IMR-90 (cell line): Measurements from ENCODE around the gene DUSP22. TPM values are rescaled to one million over a fixed set of nuclear protein-coding genes. Genes with fewer than 3 reads are reported as not detected.

Source experiments
- ATAC-seq: fragments of 200-7000 bp; cut with Tn5 transposase; 2 replicates; pipeline ENCODE4 v1.9.1; 2020; ENCODE audit warnings: low read depth, mild to moderate bottlenecking, moderate library complexity
- BruUV-seq: library from RNA; stranded (reverse); fragments of 400-500 nt; replicated peaks from 2 replicates; lab custom pipeline; 2021; lab: Mats Ljungman, UMichigan
- CTCF ChIA-PET: fragments of 300-600 bp; formaldehyde crosslinking; extraction: SDS; loops from one replicate; lab custom pipeline; 2021; ENCODE audit warnings: antibody characterized with exemption; lab: Yijun Ruan, JAX
- POLR2A ChIA-PET: fragments of 300-600 bp; sonication (Branson Sonifier 250); formaldehyde crosslinking; loops from one replicate; lab custom pipeline; 2022; ENCODE audit warnings: antibody characterized with exemption; ENCODE audit not compliant: unreplicated experiment; lab: Charles Lee
- DNase-seq: peaks from one replicate; pipeline ENCODE4 v3.0.0; 2013
- H2AFZ ChIP-seq: replicated peaks from 2 replicates; pipeline ENCODE3; 2013; ENCODE audit warnings: low read length, mild to moderate bottlenecking; ENCODE audit not compliant: poor library complexity
- H2AK5ac ChIP-seq: 2 replicates; pipeline ENCODE4 v1.6.1; 2013; ENCODE audit warnings: low read depth, low read length, inconsistent platforms
- H2AK9ac ChIP-seq: replicated peaks from 2 replicates; pipeline ENCODE3; 2013; ENCODE audit warnings: mild to moderate bottlenecking, low read depth, low read length, moderate library complexity; ENCODE audit not compliant: poor library complexity
- H2BK120ac ChIP-seq: 2 replicates; pipeline ENCODE4 v1.6.1; 2013; ENCODE audit warnings: low read depth, low read length, inconsistent platforms
- H2BK15ac ChIP-seq: 3 replicates; pipeline ENCODE4 v1.6.1; 2013; ENCODE audit warnings: low read depth, low read length, inconsistent platforms
- H2BK20ac ChIP-seq: 2 replicates; pipeline ENCODE4 v1.6.1; 2013; ENCODE audit warnings: low read depth, mild to moderate bottlenecking, inconsistent platforms, low read length, moderate library complexity
- H2BK5ac ChIP-seq: 2 replicates; pipeline ENCODE4 v1.6.1; 2013; ENCODE audit warnings: mild to moderate bottlenecking, low read depth, low read length, inconsistent platforms; ENCODE audit not compliant: poor library complexity, severe bottlenecking
- H3K14ac ChIP-seq: replicated peaks from 2 replicates; pipeline ENCODE4 v1.6.1; 2013; ENCODE audit warnings: low read depth, low read length, inconsistent platforms
- H3K18ac ChIP-seq: 2 replicates; pipeline ENCODE4 v1.6.1; 2013; ENCODE audit warnings: low read depth, low read length, control low read depth
- H3K23ac ChIP-seq: 2 replicates; pipeline ENCODE4 v1.6.1; 2013; ENCODE audit warnings: low read depth, low read length, inconsistent platforms
- H3K27ac ChIP-seq: 2 replicates; pipeline ENCODE4 v1.5.1; 2013; ENCODE audit warnings: mild to moderate bottlenecking, control low read depth, low read length; ENCODE audit not compliant: insufficient read depth
- H3K27me3 ChIP-seq: 2 replicates; pipeline ENCODE4 v1.6.1; 2013; ENCODE audit warnings: low read length; ENCODE audit not compliant: control insufficient read depth, insufficient read depth
- H3K36me3 ChIP-seq: 2 replicates; pipeline ENCODE4 v1.6.1; 2013; ENCODE audit warnings: low read length, mixed read lengths; ENCODE audit not compliant: control insufficient read depth, insufficient read depth
- H3K4ac ChIP-seq: 2 replicates; pipeline ENCODE4 v1.6.1; 2013; ENCODE audit warnings: low read depth, low read length, inconsistent platforms
- H3K4me1 ChIP-seq: 2 replicates; pipeline ENCODE4 v1.6.1; 2013; ENCODE audit warnings: low read length, mixed read lengths; ENCODE audit not compliant: control insufficient read depth, insufficient read depth
- H3K4me2 ChIP-seq: 2 replicates; pipeline ENCODE4 v1.6.1; 2013; ENCODE audit warnings: low read depth, mild to moderate bottlenecking, control low read depth, low read length, moderate library complexity
- H3K4me3 ChIP-seq: 2 replicates; pipeline ENCODE4 v1.5.1; 2013; ENCODE audit warnings: low read depth, mild to moderate bottlenecking, control low read depth, low read length, moderate library complexity; ENCODE audit not compliant: insufficient read depth
- H3K56ac ChIP-seq: 2 replicates; pipeline ENCODE4 v1.6.1; 2013; ENCODE audit warnings: low read length, inconsistent platforms; ENCODE audit not compliant: insufficient read depth; ENCODE audit errors: extremely low read depth
- H3K79me1 ChIP-seq, 2 experiments: 2 replicates each; pipeline ENCODE4 v1.6.1; 2013; ENCODE audit warnings: low read length in 2 of 2, inconsistent platforms in 1 of 2, low read depth in 1 of 2
- H3K9ac ChIP-seq: 2 replicates; pipeline ENCODE4 v1.6.1; 2013; ENCODE audit warnings: low read depth, low read length, control low read depth
- H3K9me1 ChIP-seq: 2 replicates; pipeline ENCODE4 v1.6.1; 2013; ENCODE audit warnings: low read length, inconsistent platforms; ENCODE audit not compliant: insufficient read depth
- H3K9me3 ChIP-seq: 2 replicates; pipeline ENCODE4 v1.6.1; 2013; ENCODE audit warnings: low read length; ENCODE audit not compliant: control insufficient read depth, insufficient read depth
- H4K20me1 ChIP-seq: 2 replicates; pipeline ENCODE4 v1.6.1; 2013; ENCODE audit warnings: low read length, inconsistent platforms; ENCODE audit not compliant: insufficient read depth
- H4K5ac ChIP-seq: 2 replicates; pipeline ENCODE4 v1.6.1; 2013; ENCODE audit warnings: mild to moderate bottlenecking, low read depth, low read length, control low read depth
- H4K8ac ChIP-seq, 2 experiments: 2 replicates each; pipeline ENCODE4 v1.6.1; 2013; ENCODE audit warnings: low read depth in 2 of 2, low read length in 2 of 2, control low read depth in 1 of 2, inconsistent platforms in 1 of 2
- H4K91ac ChIP-seq: 2 replicates; pipeline ENCODE4 v1.6.1; 2013; ENCODE audit warnings: low read depth, low read length, inconsistent platforms; ENCODE audit not compliant: insufficient read depth
- CEBPB ChIP-seq: IDR thresholded peaks from 2 replicates; pipeline ENCODE4 v1.6.1; 2012; ENCODE audit warnings: low read depth, low read length, improper control_type of control experiment
- CHD1 ChIP-seq: IDR thresholded peaks from 2 replicates; pipeline ENCODE4 v1.6.1; 2012; ENCODE audit warnings: low read depth, low read length, improper control_type of control experiment
- MXI1 ChIP-seq: IDR thresholded peaks from 2 replicates; pipeline ENCODE4 v1.6.1; 2012; ENCODE audit warnings: low read depth, mild to moderate bottlenecking, low read length, moderate library complexity, borderline replicate concordance
- WGBS, 2 experiments: methylation state at CpG; one replicate each; pipeline versions ENCODE4 v1.1.5 to v1.1.7; 2013; ENCODE audit warnings: missing lambda C conversion rate in 2 of 2; ENCODE audit not compliant: insufficient read length in 1 of 2; ENCODE audit errors: extremely low coverage in 2 of 2; 5-methylcytosine and 5-hydroxymethylcytosine counted together
- dilution Hi-C: fragments of 300-500 bp; cut with HindIII; formaldehyde crosslinking; loops from one replicate; pipeline ENCODE4 v1.14.3; 2018; ENCODE audit warnings: low sequenced_read_pairs; ENCODE audit not compliant: unreplicated experiment
- in situ Hi-C: fragments of 300-500 bp; cut with MboI; formaldehyde crosslinking; loops from 3 replicates; pipeline ENCODE4 v1.14.3; 2019; ENCODE audit warnings: low sequenced_read_pairs, inconsistent platforms, mixed read lengths
- intact Hi-C: fragments of 100-400 bp; cut with micrococcal nuclease; formaldehyde crosslinking; loops from 2 replicates; pipeline ENCODE4 v1.10.0; 2022
- polyA plus RNA-seq, 3 experiments: library from polyadenylated mRNA; depleted of rRNA; stranded (reverse); fragments of >200 nt; gene quantifications; 2 replicates each; pipeline ENCODE4 v1.2.3, GENCODE V29; 2012; ENCODE audit warnings: low replicate concordance in 1 of 3
- total RNA-seq: library from RNA; depleted of rRNA; stranded (reverse); fragments of >200 nt; gene quantifications from 2 replicates; pipeline ENCODE4 v1.2.3, GENCODE V29; 2012

The DUSP22 gene
- total and polyA plus RNA-seq, 2 of the 4 experiments (the other 2 are of a cell fraction): 7.1 to 8.2 TPM

GRCh38 chr6:322940-323729 is 30.8 kb downstream of the DUSP22 start:
- H4K91ac ChIP-seq: no peak overlapping the region
- no peak overlapping the region for H2AK9ac ChIP-seq
- H3K4ac ChIP-seq: no peak overlapping the region
- no peak overlapping the region for H3K4me2 ChIP-seq
- no peak overlapping the region for H4K8ac ChIP-seq
- no peak overlapping the region for H3K9ac ChIP-seq
- no peak overlapping the region for H3K14ac ChIP-seq
- no peak for DNase-seq
- ATAC-seq: no peak
- H2BK20ac ChIP-seq: no peak overlapping the region
- H3K23ac ChIP-seq: no peak overlapping the region
- no peaks in the 10 kb centered on the region for H3K36me3 ChIP-seq
- H3K4me3 ChIP-seq: no peak overlapping the region
- H3K27ac ChIP-seq: no peak overlapping the region
- no TSS peak for BruUV-seq
- H2BK15ac ChIP-seq: no peak overlapping the region
- H4K20me1 ChIP-seq: no peaks in the 10 kb centered on the region
- peaks cover 7% of the 10 kb centered on the region for H3K4me1 ChIP-seq
- dilution Hi-C loops: no loop called here
- H2BK120ac ChIP-seq: no peak overlapping the region
- WGBS, 2 experiments: 80% methylated on average over 9 of the region's 12 CpGs; no CpG with 5 or more reads in 1 of the 2 experiments
- 0 out of 4 replicates have a peak, but pooled peaks cover 0 to 3% of the 10 kb centered on the region in 2 experiments for H3K79me1 ChIP-seq
- no peaks in the 10 kb centered on the region for H3K27me3 ChIP-seq
- POLR2A ChIA-PET: no interaction called here
- no peak overlapping the region for H3K56ac ChIP-seq
- TF ChIP-seq CHD1 (no peak), CEBPB (0 out of 2 replicates have a peak, but pooled peaks have one; percentile 7), MXI1 (no peak)
- intact Hi-C loops: no loop called here
- no peak overlapping the region for H2AK5ac ChIP-seq
- H4K5ac ChIP-seq: no peak overlapping the region
- in situ Hi-C loops: no loop called here
- H3K9me1 ChIP-seq: no peaks in the 10 kb centered on the region; the same call in 1 of the 2 replicates
- CTCF ChIA-PET: no interaction called here
- no peak overlapping the region for H3K18ac ChIP-seq
- no peak overlapping the region for H2AFZ ChIP-seq
- no peak overlapping the region for H2BK5ac ChIP-seq
- peaks cover 2% of the 10 kb centered on the region; the same call in 1 of the 2 replicates for H3K9me3 ChIP-seq
